ENCODE data around the gene ZBTB46.

DNA sequence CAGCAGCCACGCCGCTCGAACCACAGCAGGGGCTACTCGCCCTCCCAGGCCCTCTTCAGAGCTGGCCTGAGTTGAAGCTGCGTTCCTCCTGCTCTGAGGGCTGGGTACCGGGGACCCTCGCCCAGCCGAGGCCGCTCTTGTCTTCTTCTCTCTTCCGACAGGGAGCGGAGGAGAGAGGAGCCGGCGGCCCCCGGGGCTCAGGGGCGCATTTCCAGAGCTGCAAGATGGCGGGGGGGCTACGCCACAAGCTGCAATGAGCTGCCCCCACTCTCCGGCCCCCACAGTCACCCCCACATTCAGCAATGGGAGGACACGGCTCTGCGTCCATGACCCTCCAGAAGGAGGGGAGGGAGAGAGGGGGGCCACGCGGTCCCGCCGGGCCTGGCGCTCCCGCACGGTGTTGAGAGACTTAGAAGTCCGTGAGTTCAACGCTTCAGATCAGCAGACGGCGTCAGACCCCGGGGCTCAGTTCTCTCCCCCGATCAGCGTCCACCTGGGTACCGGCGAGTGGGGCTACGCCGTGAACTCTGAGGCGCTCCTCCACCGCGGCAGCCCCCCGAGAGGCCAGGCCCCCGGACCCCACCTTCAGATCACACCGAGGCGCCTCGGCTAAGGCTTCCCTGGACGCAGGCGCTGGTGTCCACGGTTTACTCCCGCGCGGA lies 59.9 kb downstream of the ZBTB46 start:
- no peak for TF ChIP-seq EP300 (IDR thresholded peaks at IDR 0.05)
- TF ChIP-seq, protein P1, sequence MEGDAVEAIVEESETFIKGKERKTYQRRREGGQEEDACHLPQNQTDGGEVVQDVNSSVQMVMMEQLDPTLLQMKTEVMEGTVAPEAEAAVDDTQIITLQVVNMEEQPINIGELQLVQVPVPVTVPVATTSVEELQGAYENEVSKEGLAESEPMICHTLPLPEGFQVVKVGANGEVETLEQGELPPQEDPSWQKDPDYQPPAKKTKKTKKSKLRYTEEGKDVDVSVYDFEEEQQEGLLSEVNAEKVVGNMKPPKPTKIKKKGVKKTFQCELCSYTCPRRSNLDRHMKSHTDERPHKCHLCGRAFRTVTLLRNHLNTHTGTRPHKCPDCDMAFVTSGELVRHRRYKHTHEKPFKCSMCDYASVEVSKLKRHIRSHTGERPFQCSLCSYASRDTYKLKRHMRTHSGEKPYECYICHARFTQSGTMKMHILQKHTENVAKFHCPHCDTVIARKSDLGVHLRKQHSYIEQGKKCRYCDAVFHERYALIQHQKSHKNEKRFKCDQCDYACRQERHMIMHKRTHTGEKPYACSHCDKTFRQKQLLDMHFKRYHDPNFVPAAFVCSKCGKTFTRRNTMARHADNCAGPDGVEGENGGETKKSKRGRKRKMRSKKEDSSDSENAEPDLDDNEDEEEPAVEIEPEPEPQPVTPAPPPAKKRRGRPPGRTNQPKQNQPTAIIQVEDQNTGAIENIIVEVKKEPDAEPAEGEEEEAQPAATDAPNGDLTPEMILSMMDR (IDR thresholded peaks at IDR 0.05), result no peak
- TF ChIP-seq POLR2A (IDR thresholded peaks at IDR 0.05), result no peak

Measured in tibial nerve (tissue), 4 donors.